Endothelial cell (in vitro differentiated cells): ENCODE measurements around the gene GPR39. TPM values are rescaled to one million over a fixed set of nuclear protein-coding genes. Genes with fewer than 3 reads are reported as not detected.

Experiments used
- DNase-seq: peaks from one replicate; pipeline ENCODE4 v3.0.0; 2021; ENCODE audit warnings: low spot score
- H3K27ac Mint-ChIP-seq: one replicate; pipeline ENCODE4 v1.8.0; 2021; ENCODE audit warnings: mixed read lengths, inconsistent platforms; ENCODE audit not compliant: unreplicated experiment
- H3K27me3 Mint-ChIP-seq: one replicate; pipeline ENCODE4 v1.8.0; 2021; ENCODE audit warnings: mild to moderate bottlenecking, moderate library complexity, mixed read lengths, inconsistent platforms; ENCODE audit not compliant: unreplicated experiment
- H3K36me3 Mint-ChIP-seq: one replicate; pipeline ENCODE4 v1.8.0; 2021; ENCODE audit warnings: mild to moderate bottlenecking, low read depth, mixed read lengths, inconsistent platforms; ENCODE audit not compliant: unreplicated experiment
- H3K4me1 Mint-ChIP-seq: one replicate; pipeline ENCODE4 v1.8.0; 2021; ENCODE audit warnings: mild to moderate bottlenecking, mixed read lengths, inconsistent platforms; ENCODE audit not compliant: unreplicated experiment
- H3K4me3 Mint-ChIP-seq: one replicate; pipeline ENCODE4 v1.8.0; 2021; ENCODE audit warnings: mild to moderate bottlenecking, mixed read lengths, inconsistent platforms; ENCODE audit not compliant: unreplicated experiment
- H3K9me3 Mint-ChIP-seq: one replicate; pipeline ENCODE4 v1.8.0; 2021; ENCODE audit warnings: mixed read lengths, inconsistent platforms; ENCODE audit not compliant: unreplicated experiment
- total RNA-seq: library from RNA; stranded (reverse); fragmentation: NEBNext Ultra II Directional; extraction: Animal tissue kit (Norgen Biotek cat#: 25700); gene quantifications from one replicate; pipeline ENCODE4 v1.2.1, GENCODE V29; 2021; ENCODE audit not compliant: unreplicated experiment
- TF ChIP-seq, protein P1 (sequence below): fragments of 200-600 bp; sonication (generic); IDR thresholded peaks from one replicate; pipeline ENCODE4 v1.5.0; 2021; ENCODE audit warnings: antibody characterized with exemption; ENCODE audit not compliant: unreplicated experiment

Gene GPR39
- total RNA-seq, 1 donor from 2014 or later = 0.62 TPM

- DNase-seq = no peak
- Mint-ChIP-seq H3K9me3 (no peaks in the 10 kb centered on the region), H3K27me3 (peaks cover 1% of the 10 kb centered on the region), H3K4me1 (no peaks in the 10 kb centered on the region), H3K36me3 (no peaks in the 10 kb centered on the region), H3K4me3 (no peak overlapping the region), H3K27ac (no peak overlapping the region)
- TF ChIP-seq, protein P1, sequence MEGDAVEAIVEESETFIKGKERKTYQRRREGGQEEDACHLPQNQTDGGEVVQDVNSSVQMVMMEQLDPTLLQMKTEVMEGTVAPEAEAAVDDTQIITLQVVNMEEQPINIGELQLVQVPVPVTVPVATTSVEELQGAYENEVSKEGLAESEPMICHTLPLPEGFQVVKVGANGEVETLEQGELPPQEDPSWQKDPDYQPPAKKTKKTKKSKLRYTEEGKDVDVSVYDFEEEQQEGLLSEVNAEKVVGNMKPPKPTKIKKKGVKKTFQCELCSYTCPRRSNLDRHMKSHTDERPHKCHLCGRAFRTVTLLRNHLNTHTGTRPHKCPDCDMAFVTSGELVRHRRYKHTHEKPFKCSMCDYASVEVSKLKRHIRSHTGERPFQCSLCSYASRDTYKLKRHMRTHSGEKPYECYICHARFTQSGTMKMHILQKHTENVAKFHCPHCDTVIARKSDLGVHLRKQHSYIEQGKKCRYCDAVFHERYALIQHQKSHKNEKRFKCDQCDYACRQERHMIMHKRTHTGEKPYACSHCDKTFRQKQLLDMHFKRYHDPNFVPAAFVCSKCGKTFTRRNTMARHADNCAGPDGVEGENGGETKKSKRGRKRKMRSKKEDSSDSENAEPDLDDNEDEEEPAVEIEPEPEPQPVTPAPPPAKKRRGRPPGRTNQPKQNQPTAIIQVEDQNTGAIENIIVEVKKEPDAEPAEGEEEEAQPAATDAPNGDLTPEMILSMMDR = no peak
Observed at GRCh38 chr2:132417430-132418035, 928 bp downstream of the GPR39 start.

GRCh38 chr2:132419235-132419634 lies 2.6 kb downstream of the GPR39 start:
- no peak for DNase-seq
- no peaks in the 10 kb centered on the region for H3K36me3 Mint-ChIP-seq
- H3K4me1 Mint-ChIP-seq = no peaks in the 10 kb centered on the region
- peaks cover 1% of the 10 kb centered on the region for H3K27me3 Mint-ChIP-seq
- TF ChIP-seq, protein P1 = no peak
- no peak overlapping the region for H3K27ac Mint-ChIP-seq
- H3K9me3 Mint-ChIP-seq = no peaks in the 10 kb centered on the region
- no peak overlapping the region for H3K4me3 Mint-ChIP-seq

GRCh38 chr2:132419941-132420340 lies 3.3 kb downstream of the GPR39 start:
- Mint-ChIP-seq H3K4me1 (no peaks in the 10 kb centered on the region), H3K27ac (no peak overlapping the region), H3K36me3 (no peaks in the 10 kb centered on the region), H3K4me3 (no peak overlapping the region), H3K27me3 (peaks cover 2% of the 10 kb centered on the region), H3K9me3 (no peaks in the 10 kb centered on the region)
- DNase-seq = no peak
- TF ChIP-seq, protein P1 = no peak

- DNase-seq = no peak
- Mint-ChIP-seq H3K27me3 (peaks cover 3% of the 10 kb centered on the region), H3K4me3 (no peak overlapping the region), H3K27ac (no peak overlapping the region), H3K36me3 (no peaks in the 10 kb centered on the region), H3K4me1 (no peaks in the 10 kb centered on the region), H3K9me3 (no peaks in the 10 kb centered on the region)
- TF ChIP-seq, protein P1 = no peak
Observed at GRCh38 chr2:132420816-132421805, 4.5 kb downstream of the GPR39 start.

DNA sequence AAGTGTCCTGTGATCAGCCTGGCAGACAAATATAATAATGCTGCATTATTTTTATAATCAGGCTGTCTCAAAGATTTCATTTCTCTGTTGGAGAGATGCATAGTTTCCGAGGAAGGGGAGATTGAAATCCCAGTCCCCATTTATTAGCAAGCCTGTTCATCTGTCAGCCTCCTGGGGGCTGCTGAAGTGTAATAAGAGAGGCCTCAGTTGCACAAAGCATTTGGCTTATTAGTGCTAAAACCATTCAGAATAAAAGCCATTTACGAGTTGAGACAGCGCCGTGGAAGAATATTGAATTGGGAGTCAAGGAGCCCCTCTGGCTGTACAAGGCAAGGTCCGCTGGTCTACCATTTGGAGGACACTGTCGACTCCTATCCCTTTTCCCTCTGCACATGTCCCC lies 6.1 kb downstream of the GPR39 start:
- no peak overlapping the region for H3K4me3 Mint-ChIP-seq
- no peaks in the 10 kb centered on the region for H3K9me3 Mint-ChIP-seq
- peaks cover 3% of the 10 kb centered on the region for H3K27me3 Mint-ChIP-seq
- no peak for DNase-seq
- no peak overlapping the region for H3K27ac Mint-ChIP-seq
- no peaks in the 10 kb centered on the region for H3K4me1 Mint-ChIP-seq
- TF ChIP-seq, protein P1 = no peak
- no peaks in the 10 kb centered on the region for H3K36me3 Mint-ChIP-seq
